ENCODE measurements around the gene ARMC6. TPM values are rescaled to one million over a fixed set of nuclear protein-coding genes. Genes with fewer than 3 reads are reported as not detected.
"Not testable (repeated sequence)": the region's sequence is repeated elsewhere in the genome, so short reads cannot be mapped to it uniquely, and the experiment has no call there.

ARMC6 gene
- total RNA-seq, 1 experiment from 2014 or later, result 51.4 TPM

DNA sequence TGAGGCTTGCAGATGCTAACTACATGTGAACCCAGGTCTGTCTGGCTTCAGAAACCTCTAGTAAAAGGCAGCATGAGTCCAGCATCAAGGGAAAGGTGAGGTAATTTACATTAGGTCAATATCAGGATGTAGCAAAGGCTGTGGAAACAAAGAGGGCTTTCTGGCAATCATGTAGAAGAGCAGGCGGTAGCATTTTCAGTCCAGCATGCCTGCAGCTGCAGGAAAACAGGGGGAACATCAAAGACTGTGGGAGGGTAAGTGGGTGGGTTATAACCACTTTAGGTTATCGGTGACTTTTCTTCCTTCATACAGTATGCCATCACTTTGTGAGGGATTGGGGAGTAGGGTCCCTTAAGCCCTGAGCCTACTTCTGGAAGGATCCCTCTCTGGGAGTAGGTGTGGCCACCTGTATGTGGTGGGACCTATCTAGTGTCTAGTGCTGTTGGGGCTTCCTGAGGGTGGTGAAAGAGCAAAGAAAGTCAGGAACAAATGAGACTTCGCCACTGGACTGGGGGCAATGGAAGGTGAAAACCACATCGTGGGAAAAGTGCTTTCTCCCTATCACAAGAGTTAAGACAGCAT, 10.9 kb upstream of the ARMC6 start:
- in situ Hi-C loops (cut with HindIII; ENCODE audit: low pct_unique_long_range_greater_than_20kb, low sequenced_read_pairs), result no loop called here
- Histone ChIP-seq H3K27me3 (ENCODE audit: control insufficient read depth, insufficient read depth, low read length) (no peaks in the 10 kb centered on the region), H3K27ac (ENCODE audit: low read length) (no peak overlapping the region), H3K4me1 (ENCODE audit: control insufficient read depth, insufficient read depth, low read length) (no peaks in the 10 kb centered on the region), H3K36me3 (ENCODE audit: control insufficient read depth, insufficient read depth, low read length) (peaks cover 25% of the 10 kb centered on the region), H3K4me3 (ENCODE audit: low read depth in 2 of 2, low read length in 2 of 2) (no peak overlapping the region), H3K9me3 (ENCODE audit: control insufficient read depth, insufficient read depth, low read depth, low read length) (no peaks in the 10 kb centered on the region)
- ATAC-seq (0 out of 2 replicates have a peak, but pooled peaks have one; percentile 23), DNase-seq (ENCODE audit: low read depth, low spot score) (no peak)
- ChIA-PET CTCF (no interaction called here), POLR2A (no interaction called here)
- BruUV-seq (replicated peaks), result no TSS peak
- TF ChIP-seq REST (IDR thresholded peaks at IDR 0.05; ENCODE audit: insufficient read depth in 1 of 2, low read depth in 2 of 2, low read length in 1 of 2) (no peak), POLR2AphosphoS5 (IDR thresholded peaks at IDR 0.05; ENCODE audit: low read depth, low read length) (no peak), TCF7L2 (IDR thresholded peaks at IDR 0.05; ENCODE audit: low read depth, low read length) (no peak), SIN3A (IDR thresholded peaks at IDR 0.05; ENCODE audit: borderline replicate concordance, insufficient read depth, low read depth, low read length) (no peak)
- TF ChIP-seq, protein P1, sequence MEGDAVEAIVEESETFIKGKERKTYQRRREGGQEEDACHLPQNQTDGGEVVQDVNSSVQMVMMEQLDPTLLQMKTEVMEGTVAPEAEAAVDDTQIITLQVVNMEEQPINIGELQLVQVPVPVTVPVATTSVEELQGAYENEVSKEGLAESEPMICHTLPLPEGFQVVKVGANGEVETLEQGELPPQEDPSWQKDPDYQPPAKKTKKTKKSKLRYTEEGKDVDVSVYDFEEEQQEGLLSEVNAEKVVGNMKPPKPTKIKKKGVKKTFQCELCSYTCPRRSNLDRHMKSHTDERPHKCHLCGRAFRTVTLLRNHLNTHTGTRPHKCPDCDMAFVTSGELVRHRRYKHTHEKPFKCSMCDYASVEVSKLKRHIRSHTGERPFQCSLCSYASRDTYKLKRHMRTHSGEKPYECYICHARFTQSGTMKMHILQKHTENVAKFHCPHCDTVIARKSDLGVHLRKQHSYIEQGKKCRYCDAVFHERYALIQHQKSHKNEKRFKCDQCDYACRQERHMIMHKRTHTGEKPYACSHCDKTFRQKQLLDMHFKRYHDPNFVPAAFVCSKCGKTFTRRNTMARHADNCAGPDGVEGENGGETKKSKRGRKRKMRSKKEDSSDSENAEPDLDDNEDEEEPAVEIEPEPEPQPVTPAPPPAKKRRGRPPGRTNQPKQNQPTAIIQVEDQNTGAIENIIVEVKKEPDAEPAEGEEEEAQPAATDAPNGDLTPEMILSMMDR (IDR thresholded peaks at IDR 0.05), result no peak
- intact Hi-C loops (cut with micrococcal nuclease; ENCODE audit: unreplicated experiment), result no loop called here

DNA sequence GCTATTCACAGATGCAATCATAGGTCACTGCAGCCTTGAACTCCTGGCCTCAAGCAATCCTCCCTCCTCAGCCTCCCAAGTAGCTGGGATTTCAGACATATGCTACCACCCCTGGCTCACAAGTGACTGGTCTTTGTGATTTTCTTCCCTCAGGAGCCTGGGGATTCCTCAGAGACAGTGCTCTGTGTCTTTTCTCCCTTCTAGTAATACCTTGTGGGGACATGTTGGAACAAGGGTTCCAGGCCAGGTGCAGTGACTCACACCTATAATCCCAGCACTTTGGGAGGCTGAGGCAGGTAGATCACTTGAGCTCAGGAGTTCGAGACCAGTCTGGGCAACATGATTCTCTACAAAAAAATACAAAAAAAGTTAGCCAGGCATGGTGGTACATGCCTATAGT, 10.0 kb upstream of the ARMC6 start:
- ATAC-seq; CTCF ChIA-PET; H3K27ac ChIP-seq (ENCODE audit: low read length); intact Hi-C loops (cut with micrococcal nuclease; ENCODE audit: unreplicated experiment); H3K4me3 ChIP-seq (ENCODE audit: low read depth in 2 of 2, low read length in 2 of 2); H3K9me3 ChIP-seq (ENCODE audit: control insufficient read depth, insufficient read depth, low read depth, low read length); DNase-seq (ENCODE audit: low read depth, low spot score); H3K27me3 ChIP-seq (ENCODE audit: control insufficient read depth, insufficient read depth, low read length); BruUV-seq (replicated peaks); in situ Hi-C loops (cut with HindIII; ENCODE audit: low pct_unique_long_range_greater_than_20kb, low sequenced_read_pairs); H3K4me1 ChIP-seq (ENCODE audit: control insufficient read depth, insufficient read depth, low read length): not testable (repeated sequence)
- H3K36me3 ChIP-seq (ENCODE audit: control insufficient read depth, insufficient read depth, low read length), result peaks cover 30% of the 10 kb centered on the region
- POLR2A ChIA-PET, result interaction anchor here (0.7 kb wide), 1 partner anchor 51 kb away, joined by 6 read pairs; no protein-coding TSS in a partner anchor

GRCh38 chr19:19025861-19026260, 7.5 kb upstream of the ARMC6 start:
- in situ Hi-C loops (cut with HindIII; ENCODE audit: low pct_unique_long_range_greater_than_20kb, low sequenced_read_pairs), result no loop called here
- no peaks in the 10 kb centered on the region for H3K4me1 ChIP-seq (ENCODE audit: control insufficient read depth, insufficient read depth, low read length)
- ATAC-seq (no peak), DNase-seq (ENCODE audit: low read depth, low spot score) (no peak)
- no peaks in the 10 kb centered on the region for H3K9me3 ChIP-seq (ENCODE audit: control insufficient read depth, insufficient read depth, low read depth, low read length)
- ChIA-PET POLR2A (no interaction called here), CTCF (no interaction called here)
- no peak for TF ChIP-seq SIN3A (IDR thresholded peaks at IDR 0.05; ENCODE audit: borderline replicate concordance, insufficient read depth, low read depth, low read length)
- TF ChIP-seq REST (IDR thresholded peaks at IDR 0.05; ENCODE audit: insufficient read depth in 1 of 2, low read depth in 2 of 2, low read length in 1 of 2), result no peak
- TF ChIP-seq POLR2AphosphoS5 (IDR thresholded peaks at IDR 0.05; ENCODE audit: low read depth, low read length), result no peak
- TF ChIP-seq, protein P1 (IDR thresholded peaks at IDR 0.05), result no peak
- no peak for TF ChIP-seq TCF7L2 (IDR thresholded peaks at IDR 0.05; ENCODE audit: low read depth, low read length)
- no peak overlapping the region for H3K4me3 ChIP-seq (ENCODE audit: low read depth in 2 of 2, low read length in 2 of 2)
- H3K36me3 ChIP-seq (ENCODE audit: control insufficient read depth, insufficient read depth, low read length), result peaks cover 26% of the 10 kb centered on the region
- H3K27me3 ChIP-seq (ENCODE audit: control insufficient read depth, insufficient read depth, low read length), result no peaks in the 10 kb centered on the region
- BruUV-seq (replicated peaks), result no TSS peak
- intact Hi-C loops (cut with micrococcal nuclease; ENCODE audit: unreplicated experiment), result no loop called here
- H3K27ac ChIP-seq (ENCODE audit: low read length), result no peak overlapping the region
